Activated CD8-positive, alpha-beta T cell treated with anti-CD3 and anti-CD28 coated beads, Interleukin-2, amount 10 ng/mL, durations not matched to agents 7 days and 5 days (primary cell): ENCODE results near the gene CPNE4. TPM values are rescaled to one million over a fixed set of nuclear protein-coding genes. Genes with fewer than 3 reads are reported as not detected.

Experiments
- ATAC-seq: fragments of 150-1000 bp; cut with Tn5 transposase; one replicate; pipeline ENCODE4 v1.10.0; 2021; ENCODE audit warnings: moderate library complexity
- CTCF ChIA-PET: fragments of 350-600 bp; sonication (Branson Sonifier 250); formaldehyde crosslinking; loops from one replicate; lab custom pipeline; 2021; ENCODE audit warnings: antibody characterized with exemption; lab: Charles Lee
- POLR2A ChIA-PET: fragments of 350-600 bp; sonication (Branson Sonifier 250); formaldehyde crosslinking; loops from one replicate; lab custom pipeline; 2021; ENCODE audit warnings: antibody characterized with exemption; lab: Charles Lee
- DNase-seq: peaks from one replicate; pipeline ENCODE4 v3.0.0-alpha.2; 2020
- H3K27ac Mint-ChIP-seq: one replicate; pipeline ENCODE4 v1.8.0; 2021; ENCODE audit warnings: mild to moderate bottlenecking, mixed read lengths
- H3K27me3 Mint-ChIP-seq: one replicate; pipeline ENCODE4 v1.8.0; 2021; ENCODE audit warnings: low read depth, mixed read lengths
- H3K36me3 Mint-ChIP-seq: one replicate; pipeline ENCODE4 v1.8.0; 2021; ENCODE audit warnings: low read depth, mixed read lengths
- H3K4me1 Mint-ChIP-seq: one replicate; pipeline ENCODE4 v1.8.0; 2021; ENCODE audit warnings: low read depth, mixed read lengths
- H3K4me3 Mint-ChIP-seq: one replicate; pipeline ENCODE4 v1.8.0; 2021; ENCODE audit warnings: mild to moderate bottlenecking, mixed read lengths
- H3K9me3 Mint-ChIP-seq: one replicate; pipeline ENCODE4 v1.8.0; 2022; ENCODE audit warnings: mixed read lengths; ENCODE audit not compliant: insufficient read depth
- total RNA-seq, 2 experiments: library from RNA; stranded (reverse); gene quantifications; one replicate each; pipeline ENCODE4 v1.2.3, GENCODE V29; 2021

CPNE4 gene
- total RNA-seq, 2 experiments from 2014 or later: not detected

GRCh38 chr3:131701153-131701770, 333.6 kb downstream of the CPNE4 start:
- no peak overlapping the region for H3K27ac Mint-ChIP-seq
- ChIA-PET POLR2A (no interaction called here), CTCF (no interaction called here)
- DNase-seq (no peak), ATAC-seq (no peak)
- H3K4me1 Mint-ChIP-seq: no peaks in the 10 kb centered on the region
- no peaks in the 10 kb centered on the region for H3K27me3 Mint-ChIP-seq
- no peaks in the 10 kb centered on the region for H3K36me3 Mint-ChIP-seq
- H3K4me3 Mint-ChIP-seq: no peak overlapping the region
- no peaks in the 10 kb centered on the region for H3K9me3 Mint-ChIP-seq

- Mint-ChIP-seq H3K27me3 (no peaks in the 10 kb centered on the region), H3K4me1 (no peaks in the 10 kb centered on the region), H3K27ac (no peak overlapping the region), H3K4me3 (no peak overlapping the region), H3K9me3 (no peaks in the 10 kb centered on the region), H3K36me3 (no peaks in the 10 kb centered on the region)
- ChIA-PET POLR2A (no interaction called here), CTCF (no interaction called here)
- DNase-seq (no peak), ATAC-seq (no peak)
Observed at GRCh38 chr3:131699001-131699400, 335.8 kb downstream of the CPNE4 start.

GRCh38 chr3:131694376-131694775, 340.4 kb downstream of the CPNE4 start:
- DNase-seq (no peak), ATAC-seq (no peak)
- no peaks in the 10 kb centered on the region for H3K9me3 Mint-ChIP-seq
- H3K4me3 Mint-ChIP-seq: no peak overlapping the region
- no peaks in the 10 kb centered on the region for H3K4me1 Mint-ChIP-seq
- POLR2A ChIA-PET: no interaction called here
- CTCF ChIA-PET: no interaction called here
- H3K27me3 Mint-ChIP-seq: peaks cover 3% of the 10 kb centered on the region
- no peak overlapping the region for H3K27ac Mint-ChIP-seq
- no peaks in the 10 kb centered on the region for H3K36me3 Mint-ChIP-seq

GRCh38 chr3:131692356-131692755, 342.5 kb downstream of the CPNE4 start:
- H3K27ac Mint-ChIP-seq: no peak overlapping the region
- H3K27me3 Mint-ChIP-seq: peaks cover 3% of the 10 kb centered on the region
- no peaks in the 10 kb centered on the region for H3K9me3 Mint-ChIP-seq
- H3K4me1 Mint-ChIP-seq: no peaks in the 10 kb centered on the region
- no peak overlapping the region for H3K4me3 Mint-ChIP-seq
- no peak for DNase-seq
- CTCF ChIA-PET: no interaction called here
- ATAC-seq: no peak
- POLR2A ChIA-PET: no interaction called here
- H3K36me3 Mint-ChIP-seq: no peaks in the 10 kb centered on the region

GRCh38 chr3:131690800-131691199, 344.0 kb downstream of the CPNE4 start:
- ATAC-seq (no peak), DNase-seq (no peak)
- POLR2A ChIA-PET: no interaction called here
- Mint-ChIP-seq H3K36me3 (no peaks in the 10 kb centered on the region), H3K4me1 (no peaks in the 10 kb centered on the region), H3K9me3 (no peaks in the 10 kb centered on the region), H3K4me3 (no peak overlapping the region), H3K27ac (no peak overlapping the region), H3K27me3 (peaks cover 5% of the 10 kb centered on the region)
- CTCF ChIA-PET: no interaction called here

GRCh38 chr3:131688370-131688769, 346.4 kb downstream of the CPNE4 start:
- Mint-ChIP-seq H3K9me3 (no peaks in the 10 kb centered on the region), H3K4me3 (no peak overlapping the region), H3K36me3 (no peaks in the 10 kb centered on the region), H3K27ac (no peak overlapping the region), H3K4me1 (no peaks in the 10 kb centered on the region), H3K27me3 (peaks cover 5% of the 10 kb centered on the region)
- ATAC-seq (no peak), DNase-seq (no peak)
- CTCF ChIA-PET: no interaction called here
- POLR2A ChIA-PET: no interaction called here

GRCh38 chr3:131669600-131669999, 365.2 kb downstream of the CPNE4 start:
- no peak for DNase-seq
- Mint-ChIP-seq H3K4me3 (no peak overlapping the region), H3K4me1 (no peaks in the 10 kb centered on the region), H3K27ac (no peak overlapping the region), H3K27me3 (peaks cover 3% of the 10 kb centered on the region), H3K36me3 (no peaks in the 10 kb centered on the region), H3K9me3 (no peaks in the 10 kb centered on the region)
- ChIA-PET POLR2A (no interaction called here), CTCF (no interaction called here)
- ATAC-seq: no peak

- Mint-ChIP-seq H3K27me3 (no peaks in the 10 kb centered on the region), H3K36me3 (no peaks in the 10 kb centered on the region), H3K27ac (no peak overlapping the region), H3K4me3 (no peak overlapping the region), H3K4me1 (no peaks in the 10 kb centered on the region), H3K9me3 (no peaks in the 10 kb centered on the region)
- ATAC-seq (no peak), DNase-seq (no peak)
- ChIA-PET CTCF (no interaction called here), POLR2A (no interaction called here)
Observed at GRCh38 chr3:131658771-131659170, 376.0 kb downstream of the CPNE4 start.

- ATAC-seq (no peak), DNase-seq (no peak)
- H3K4me3 Mint-ChIP-seq: no peak overlapping the region
- H3K36me3 Mint-ChIP-seq: no peaks in the 10 kb centered on the region
- H3K27me3 Mint-ChIP-seq: no peaks in the 10 kb centered on the region
- H3K4me1 Mint-ChIP-seq: no peaks in the 10 kb centered on the region
- POLR2A ChIA-PET: no interaction called here
- CTCF ChIA-PET: no interaction called here
- no peaks in the 10 kb centered on the region for H3K9me3 Mint-ChIP-seq
- no peak overlapping the region for H3K27ac Mint-ChIP-seq
Observed at GRCh38 chr3:131658115-131658514, 376.7 kb downstream of the CPNE4 start.

- Mint-ChIP-seq H3K4me1 (no peaks in the 10 kb centered on the region), H3K27ac (no peak overlapping the region), H3K27me3 (no peaks in the 10 kb centered on the region), H3K9me3 (no peaks in the 10 kb centered on the region), H3K4me3 (no peak overlapping the region), H3K36me3 (no peaks in the 10 kb centered on the region)
- ATAC-seq: no peak
- no peak for DNase-seq
- ChIA-PET CTCF (no interaction called here), POLR2A (no interaction called here)
Observed at GRCh38 chr3:131655070-131655690, 379.6 kb downstream of the CPNE4 start.

GRCh38 chr3:131645638-131646037, 389.2 kb downstream of the CPNE4 start:
- Mint-ChIP-seq H3K27ac (no peak overlapping the region), H3K4me3 (no peak overlapping the region), H3K4me1 (no peaks in the 10 kb centered on the region), H3K36me3 (no peaks in the 10 kb centered on the region), H3K9me3 (no peaks in the 10 kb centered on the region), H3K27me3 (no peaks in the 10 kb centered on the region)
- ChIA-PET CTCF (no interaction called here), POLR2A (no interaction called here)
- no peak for ATAC-seq
- no peak for DNase-seq

- Mint-ChIP-seq H3K27ac (no peak overlapping the region), H3K9me3 (no peaks in the 10 kb centered on the region), H3K36me3 (no peaks in the 10 kb centered on the region), H3K4me1 (no peaks in the 10 kb centered on the region), H3K27me3 (peaks cover 5% of the 10 kb centered on the region), H3K4me3 (no peak overlapping the region)
- no peak for ATAC-seq
- CTCF ChIA-PET: no interaction called here
- DNase-seq: no peak
- POLR2A ChIA-PET: no interaction called here
Observed at GRCh38 chr3:131636266-131636775, 398.5 kb downstream of the CPNE4 start.
